ENCODE data around the gene ZNRF2. TPM values are rescaled to one million over a fixed set of nuclear protein-coding genes. Genes with fewer than 3 reads are reported as not detected.
A peak's percentile ranks its signal among the peaks of the same experiment; 100 is the strongest.

The ZNRF2 gene
- total and polyA plus RNA-seq, 4 donors: 4.8 to 21.1 (median 11.2) TPM

DNA sequence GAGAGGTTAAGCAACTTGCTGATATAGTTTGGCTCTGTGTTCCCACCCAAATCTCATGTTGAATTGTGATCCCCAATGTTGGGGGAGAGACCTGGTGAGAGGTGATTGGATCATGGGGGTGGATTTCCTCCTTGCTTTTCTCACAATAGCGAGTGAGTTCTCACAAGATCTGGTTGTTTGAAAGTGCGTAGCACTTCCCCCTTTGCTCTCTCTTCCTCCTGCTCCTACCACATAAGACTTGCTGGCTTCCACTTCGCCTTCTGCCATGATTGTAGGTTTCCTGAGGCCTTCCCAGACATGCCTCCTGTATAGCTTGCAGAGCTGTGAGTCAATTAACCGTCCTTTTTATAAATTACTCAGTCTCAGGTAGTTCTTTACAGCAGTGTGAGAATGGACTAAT lies 13.5 kb upstream of the ZNRF2 start:
- Histone ChIP-seq H3K4me3 (ENCODE audit: low read length in 2 of 2) (no peak overlapping the region), H3K36me3 (ENCODE audit: control insufficient read depth in 1 of 2, insufficient read depth in 2 of 2, low read length in 1 of 2) (peaks cover 0 to 4% of the 10 kb centered on the region in 2 donors), H3K9me3 (ENCODE audit: control insufficient read depth, low read length) (no peaks in the 10 kb centered on the region), H3K4me1 (ENCODE audit: control insufficient read depth in 1 of 2, insufficient read depth in 2 of 2, low read length in 2 of 2) (no peaks in the 10 kb centered on the region), H3K27me3 (ENCODE audit: control insufficient read depth in 1 of 2, insufficient read depth in 2 of 2, low read length in 1 of 2) (no peaks in the 10 kb centered on the region), H3K27ac (ENCODE audit: low read depth in 1 of 2, low read length in 2 of 2) (no peak overlapping the region)
- DNase-seq (no peak), ATAC-seq (ENCODE audit: low FRiP score) (no peak)
- intact Hi-C loops (cut with DNase I): loop anchor here in 1 of 2 donors (10.0 kb wide), 1 partner anchor 284 kb away; no protein-coding TSS in a partner anchor
- WGBS, 2 donors: 94 to 98% methylated on average over 4 of the region's 4 CpGs

DNA sequence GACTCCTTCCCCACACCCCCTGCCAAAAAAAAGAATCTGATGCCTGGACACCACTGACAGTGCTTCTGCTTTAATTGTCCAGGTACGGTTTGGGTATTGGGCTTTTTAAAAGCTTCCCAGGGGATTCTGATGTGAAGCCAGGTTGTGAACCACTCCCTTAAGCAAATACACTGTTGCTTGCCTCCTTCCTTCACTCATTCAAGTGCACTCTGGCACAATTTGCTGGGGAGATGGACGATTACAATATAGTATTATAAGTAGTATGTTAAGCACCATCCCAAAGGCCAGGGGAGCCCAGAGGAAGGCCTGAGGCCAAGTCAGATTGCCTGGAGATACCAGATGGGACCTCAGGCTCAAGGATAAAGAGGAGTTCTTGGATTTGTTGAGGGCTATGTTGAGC lies 12.3 kb upstream of the ZNRF2 start:
- ATAC-seq (ENCODE audit: low FRiP score) (no peak), DNase-seq (no peak)
- Histone ChIP-seq H3K4me3 (ENCODE audit: low read length in 2 of 2) (no peak overlapping the region), H3K36me3 (ENCODE audit: control insufficient read depth in 1 of 2, insufficient read depth in 2 of 2, low read length in 1 of 2) (peaks cover 0 to 4% of the 10 kb centered on the region in 2 donors), H3K9me3 (ENCODE audit: control insufficient read depth, low read length) (no peaks in the 10 kb centered on the region), H3K27me3 (ENCODE audit: control insufficient read depth in 1 of 2, insufficient read depth in 2 of 2, low read length in 1 of 2) (no peaks in the 10 kb centered on the region), H3K27ac (ENCODE audit: low read depth in 1 of 2, low read length in 2 of 2) (no peak overlapping the region), H3K4me1 (ENCODE audit: control insufficient read depth in 1 of 2, insufficient read depth in 2 of 2, low read length in 2 of 2) (no peaks in the 10 kb centered on the region)
- intact Hi-C loops (cut with DNase I): loop anchor here in 1 of 2 donors (10.0 kb wide), 1 partner anchor 283 kb away; no protein-coding TSS in a partner anchor
- WGBS, 2 donors: 83 to 90% methylated on average over 2 of the region's 2 CpGs

- peaks cover 0 to 4% of the 10 kb centered on the region in 2 donors for H3K36me3 ChIP-seq (ENCODE audit: control insufficient read depth in 1 of 2, insufficient read depth in 2 of 2, low read length in 1 of 2)
- H3K4me1 ChIP-seq (ENCODE audit: control insufficient read depth in 1 of 2, insufficient read depth in 2 of 2, low read length in 2 of 2): no peaks in the 10 kb centered on the region
- H3K27ac ChIP-seq (ENCODE audit: low read depth in 1 of 2, low read length in 2 of 2): no peak overlapping the region
- DNase-seq (no peak), ATAC-seq (ENCODE audit: low FRiP score) (no peak)
- intact Hi-C loops (cut with DNase I): loop anchor here in 1 of 2 donors (10.0 kb wide), 1 partner anchor 281 kb away; no protein-coding TSS in a partner anchor
- H3K27me3 ChIP-seq (ENCODE audit: control insufficient read depth in 1 of 2, insufficient read depth in 2 of 2, low read length in 1 of 2): no peaks in the 10 kb centered on the region
- H3K9me3 ChIP-seq (ENCODE audit: control insufficient read depth, low read length): no peaks in the 10 kb centered on the region
- no peak overlapping the region for H3K4me3 ChIP-seq (ENCODE audit: low read length in 2 of 2)
- 85 to 89% methylated on average over 2 of the region's 2 CpGs for WGBS, 2 donors
These were observed 10.8 kb upstream of the ZNRF2 start for GRCh38 chr7:30273552-30273951.

- DNase-seq (no peak), ATAC-seq (ENCODE audit: low FRiP score) (no peak)
- Histone ChIP-seq H3K27me3 (ENCODE audit: control insufficient read depth in 1 of 2, insufficient read depth in 2 of 2, low read length in 1 of 2) (no peaks in the 10 kb centered on the region), H3K27ac (ENCODE audit: low read depth in 1 of 2, low read length in 2 of 2) (no peak overlapping the region), H3K9me3 (ENCODE audit: control insufficient read depth, low read length) (no peaks in the 10 kb centered on the region), H3K4me3 (ENCODE audit: low read length in 2 of 2) (no peak overlapping the region), H3K36me3 (ENCODE audit: control insufficient read depth in 1 of 2, insufficient read depth in 2 of 2, low read length in 1 of 2) (no peaks in the 10 kb centered on the region), H3K4me1 (ENCODE audit: control insufficient read depth in 1 of 2, insufficient read depth in 2 of 2, low read length in 2 of 2) (no peaks in the 10 kb centered on the region)
- intact Hi-C loops (cut with DNase I): loop anchor here (5.0 to 10.0 kb wide), 2 partner anchors 138 to 280 kb away; no protein-coding TSS in a partner anchor
- 89 to 92% methylated on average over 3 of the region's 3 CpGs for whole genome bisulfite sequencing, 2 donors
These were observed 9.8 kb upstream of the ZNRF2 start for GRCh38 chr7:30274641-30275040.

- no peak overlapping the region for H3K27ac ChIP-seq (ENCODE audit: low read depth in 1 of 2, low read length in 2 of 2)
- H3K36me3 ChIP-seq (ENCODE audit: control insufficient read depth in 1 of 2, insufficient read depth in 2 of 2, low read length in 1 of 2): no peaks in the 10 kb centered on the region
- no peaks in the 10 kb centered on the region for H3K27me3 ChIP-seq (ENCODE audit: control insufficient read depth in 1 of 2, insufficient read depth in 2 of 2, low read length in 1 of 2)
- DNase-seq (no peak), ATAC-seq (ENCODE audit: low FRiP score) (peak; percentile 46)
- H3K9me3 ChIP-seq (ENCODE audit: control insufficient read depth, low read length): no peaks in the 10 kb centered on the region
- H3K4me1 ChIP-seq (ENCODE audit: control insufficient read depth in 1 of 2, insufficient read depth in 2 of 2, low read length in 2 of 2): no peaks in the 10 kb centered on the region
- WGBS, 2 donors: 86 to 87% methylated on average over 9 of the region's 9 CpGs
- intact Hi-C loops (cut with DNase I): loop anchor here (2.0 to 10.0 kb wide), 3 partner anchors 136 to 286 kb away; no protein-coding TSS in a partner anchor
- H3K4me3 ChIP-seq (ENCODE audit: low read length in 2 of 2): no peak overlapping the region
These were observed 8.0 kb upstream of the ZNRF2 start for GRCh38 chr7:30276203-30276900.

DNA sequence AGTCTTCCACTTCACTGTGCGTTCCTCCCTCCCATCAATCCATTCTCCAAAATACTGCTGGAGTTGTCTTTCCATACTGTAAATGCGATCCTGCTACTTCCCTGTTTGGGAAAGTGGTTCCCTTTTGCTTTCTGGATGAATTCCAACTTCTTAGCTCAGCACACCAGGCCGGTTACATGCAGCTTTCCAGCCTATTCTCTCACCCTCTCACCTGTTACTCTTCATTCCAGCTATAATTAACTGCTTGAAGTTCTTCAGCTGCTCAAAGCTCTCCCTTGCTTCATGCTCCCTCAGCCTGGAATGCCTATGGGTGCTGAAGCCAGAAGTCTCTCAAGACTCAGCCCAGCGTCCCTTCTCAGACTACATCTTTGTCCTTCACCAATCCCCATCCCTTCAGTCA lies 6.0 kb upstream of the ZNRF2 start:
- intact Hi-C loops (cut with DNase I): loop anchor here (5.0 to 10.0 kb wide), 2 partner anchors 134 to 276 kb away; no protein-coding TSS in a partner anchor
- Histone ChIP-seq H3K36me3 (ENCODE audit: control insufficient read depth in 1 of 2, insufficient read depth in 2 of 2, low read length in 1 of 2) (no peaks in the 10 kb centered on the region), H3K27me3 (ENCODE audit: control insufficient read depth in 1 of 2, insufficient read depth in 2 of 2, low read length in 1 of 2) (no peaks in the 10 kb centered on the region), H3K9me3 (ENCODE audit: control insufficient read depth, low read length) (no peaks in the 10 kb centered on the region), H3K27ac (ENCODE audit: low read depth in 1 of 2, low read length in 2 of 2) (no peak overlapping the region), H3K4me1 (ENCODE audit: control insufficient read depth in 1 of 2, insufficient read depth in 2 of 2, low read length in 2 of 2) (no peaks in the 10 kb centered on the region), H3K4me3 (ENCODE audit: low read length in 2 of 2) (no peak overlapping the region)
- 61% methylated on average over 4 of the region's 4 CpGs for WGBS, 2 donors
- DNase-seq (no peak), ATAC-seq (ENCODE audit: low FRiP score) (no peak)

- intact Hi-C loops (cut with DNase I): loop anchor here (5.0 to 10.0 kb wide), 2 partner anchors 133 to 276 kb away; no protein-coding TSS in a partner anchor
- Histone ChIP-seq H3K9me3 (ENCODE audit: control insufficient read depth, low read length) (no peaks in the 10 kb centered on the region), H3K27me3 (ENCODE audit: control insufficient read depth in 1 of 2, insufficient read depth in 2 of 2, low read length in 1 of 2) (no peaks in the 10 kb centered on the region), H3K4me3 (ENCODE audit: low read length in 2 of 2) (no peak overlapping the region), H3K36me3 (ENCODE audit: control insufficient read depth in 1 of 2, insufficient read depth in 2 of 2, low read length in 1 of 2) (no peaks in the 10 kb centered on the region), H3K4me1 (ENCODE audit: control insufficient read depth in 1 of 2, insufficient read depth in 2 of 2, low read length in 2 of 2) (no peaks in the 10 kb centered on the region), H3K27ac (ENCODE audit: low read depth in 1 of 2, low read length in 2 of 2) (no peak overlapping the region)
- DNase-seq: no peak
- 55 to 63% methylated on average over 8 of the region's 8 CpGs for WGBS, 2 donors
- no peak for ATAC-seq (ENCODE audit: low FRiP score)
These were observed 5.3 kb upstream of the ZNRF2 start for GRCh38 chr7:30278849-30279652.

DNA sequence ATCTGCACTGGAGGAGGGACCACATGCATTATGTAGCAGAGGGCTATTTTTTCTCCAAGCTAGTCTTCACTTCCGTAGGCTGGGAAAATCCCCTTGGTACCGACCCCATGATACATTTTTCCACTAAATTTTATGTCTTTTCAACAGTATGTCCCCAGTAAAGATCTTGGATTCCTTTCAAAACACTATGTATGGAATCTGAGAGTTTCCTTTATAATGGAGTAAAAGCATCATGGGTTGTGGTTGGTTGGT lies 4.8 kb upstream of the ZNRF2 start:
- no peak for ATAC-seq (ENCODE audit: low FRiP score)
- Histone ChIP-seq H3K4me3 (ENCODE audit: low read length in 2 of 2) (no peak overlapping the region), H3K36me3 (ENCODE audit: control insufficient read depth in 1 of 2, insufficient read depth in 2 of 2, low read length in 1 of 2) (no peaks in the 10 kb centered on the region), H3K9me3 (ENCODE audit: control insufficient read depth, low read length) (no peaks in the 10 kb centered on the region), H3K27ac (ENCODE audit: low read depth in 1 of 2, low read length in 2 of 2) (no peak overlapping the region), H3K4me1 (ENCODE audit: control insufficient read depth in 1 of 2, insufficient read depth in 2 of 2, low read length in 2 of 2) (no peaks in the 10 kb centered on the region), H3K27me3 (ENCODE audit: control insufficient read depth in 1 of 2, insufficient read depth in 2 of 2, low read length in 1 of 2) (no peaks in the 10 kb centered on the region)
- intact Hi-C loops (cut with DNase I): loop anchor here (5.0 to 10.0 kb wide), 2 partner anchors 133 to 275 kb away; no protein-coding TSS in a partner anchor
- WGBS, 2 donors: 48 to 59% methylated on average over 2 of the region's 2 CpGs
- no peak for DNase-seq
